SK-N-MC (cell line): Measurements from ENCODE around the gene SOX1.

Source experiments
- FOXP2 ChIP-seq: optimal IDR thresholded peaks from 2 replicates; pipeline ENCODE3; 2011; ENCODE audit warnings: mild to moderate bottlenecking, moderate library complexity; ENCODE audit not compliant: insufficient read depth; ENCODE audit errors: extremely low read length, control extremely low read depth
- POLR2AphosphoS5 ChIP-seq: IDR thresholded peaks from 2 replicates; pipeline ENCODE4 v1.6.1; 2012; ENCODE audit warnings: mild to moderate bottlenecking, low read depth, low read length, borderline replicate concordance

GRCh38 chr13:112064222-112064621 is 2.7 kb upstream of the SOX1 start:
- TF ChIP-seq POLR2AphosphoS5 (no peak), FOXP2 (no peak)
